GM19468 (cell line): ENCODE data around the gene NFATC2.

ENCODE experiments used
- ATAC-seq: cut with Tn5 transposase; IDR thresholded peaks from one replicate; pipeline ENCODE4 v1.9.1; 2021; ENCODE audit warnings: mild to moderate bottlenecking, moderate library complexity, moderate number of reproducible peaks; ENCODE audit not compliant: unreplicated experiment; ENCODE audit errors: extremely low read depth

Gene NFATC2

GRCh38 chr20:51369503-51369902 lies 173.0 kb downstream of the NFATC2 start:
- no peak for ATAC-seq

- ATAC-seq = no peak
Measured at GRCh38 chr20:51368461-51369211, 173.9 kb downstream of the NFATC2 start.

- ATAC-seq = no peak
Measured at GRCh38 chr20:51366155-51366886, 176.2 kb downstream of the NFATC2 start.

- no peak for ATAC-seq
Measured at GRCh38 chr20:51365670-51366069, 176.8 kb downstream of the NFATC2 start.

- ATAC-seq = no peak
Measured at GRCh38 chr20:51363813-51364212, 178.7 kb downstream of the NFATC2 start.

- no peak for ATAC-seq
Measured at GRCh38 chr20:51363378-51363777, 179.1 kb downstream of the NFATC2 start.

- ATAC-seq = no peak
Measured at GRCh38 chr20:51362254-51362653, 180.3 kb downstream of the NFATC2 start.

- no peak for ATAC-seq
Measured at GRCh38 chr20:51361258-51361657, 181.3 kb downstream of the NFATC2 start.

GRCh38 chr20:51360451-51361201 lies 181.9 kb downstream of the NFATC2 start:
- ATAC-seq = no peak

GRCh38 chr20:51359947-51360346 lies 182.6 kb downstream of the NFATC2 start:
- ATAC-seq = no peak

GRCh38 chr20:51359401-51359800 lies 183.1 kb downstream of the NFATC2 start:
- no peak for ATAC-seq

GRCh38 chr20:51358032-51358724 lies 184.3 kb downstream of the NFATC2 start:
- no peak for ATAC-seq

- ATAC-seq = no peak
Measured at GRCh38 chr20:51357543-51357942, 185.0 kb downstream of the NFATC2 start.

GRCh38 chr20:51356871-51357270 lies 185.6 kb downstream of the NFATC2 start:
- no peak for ATAC-seq

GRCh38 chr20:51354769-51355319 lies 187.7 kb downstream of the NFATC2 start:
- ATAC-seq = no peak

- ATAC-seq = no peak
Measured at GRCh38 chr20:51354191-51354768, 188.2 kb downstream of the NFATC2 start.

GRCh38 chr20:51353491-51353890 lies 189.0 kb downstream of the NFATC2 start:
- ATAC-seq = no peak

GRCh38 chr20:51352791-51353190 lies 189.7 kb downstream of the NFATC2 start:
- no peak for ATAC-seq

GRCh38 chr20:51350941-51351631 lies 191.4 kb downstream of the NFATC2 start:
- ATAC-seq = no peak
